HepG2 (cell line): Measurements from ENCODE around the gene MUC6. TPM values are rescaled to one million over a fixed set of nuclear protein-coding genes. Genes with fewer than 3 reads are reported as not detected.

Experiments used
- ATAC-seq: fragments of 200-7000 bp; cut with Tn5 transposase; 3 replicates; pipeline ENCODE4 v1.9.1; 2020; ENCODE audit warnings: mild to moderate bottlenecking, moderate library complexity
- BruUV-seq: library from RNA; stranded (reverse); fragments of 400-500 nt; replicated peaks from 2 replicates; lab custom pipeline; 2021; lab: Mats Ljungman, UMichigan
- CTCF ChIA-PET: fragments of 300-600 bp; formaldehyde crosslinking; extraction: SDS; loops from one replicate; lab custom pipeline; 2021; ENCODE audit warnings: low total read pairs, inconsistent platforms, low intra/inter-chr PET ratio; lab: Yijun Ruan, JAX
- POLR2A ChIA-PET: fragments of 350-600 bp; sonication (Branson Sonifier 250); formaldehyde crosslinking; loops from one replicate; lab custom pipeline; 2020; ENCODE audit warnings: antibody characterized with exemption, inconsistent platforms; lab: Yijun Ruan, JAX
- DNase-seq: peaks from one replicate; pipeline ENCODE4 v3.0.0-alpha.2; 2015; ENCODE audit warnings: low spot score
- FAIRE-seq: peaks from 3 replicates; lab custom pipeline; 2011; peaks lifted over from hg19 to GRCh38; lab: Jason Lieb, UNC
- H2AFZ ChIP-seq: one replicate; pipeline ENCODE4 v1.6.1; 2011; ENCODE audit warnings: low read length, inconsistent platforms
- H3K27ac ChIP-seq: fragments of 300-600 bp; 3 replicates; pipeline ENCODE4 v1.8.0; 2011; ENCODE audit warnings: mixed run types, mild to moderate bottlenecking, mixed read lengths, low read length, inconsistent platforms; ENCODE audit not compliant: insufficient read depth; ENCODE audit errors: extremely low read length
- H3K27me3 ChIP-seq, 2 experiments: fragments of 200-600 bp in 1 of 2; 2 replicates in 1 of 2; 3 replicates in 1 of 2; pipeline versions ENCODE4 v1.6.0 to v1.8.0; 2011; ENCODE audit warnings: low read length in 2 of 2, mild to moderate bottlenecking in 2 of 2, moderate library complexity in 2 of 2, inconsistent platforms in 1 of 2; ENCODE audit not compliant: insufficient read depth in 2 of 2, control insufficient read depth in 1 of 2
- H3K36me3 ChIP-seq, 2 experiments: fragments of 200-600 bp in 1 of 2; replicated peaks in 1 of 2; 2 replicates in 1 of 2; 3 replicates in 1 of 2; pipeline versions ENCODE4 v1.5.1 to v1.8.0; 2011; ENCODE audit warnings: low read length in 2 of 2, inconsistent platforms in 1 of 2; ENCODE audit not compliant: insufficient read depth in 2 of 2, control insufficient read depth in 1 of 2
- H3K4me1 ChIP-seq: 2 replicates; pipeline ENCODE4 v1.5.1; 2012; ENCODE audit warnings: low read length, inconsistent platforms; ENCODE audit not compliant: insufficient read depth
- H3K4me2 ChIP-seq: 2 replicates; pipeline ENCODE4 v1.6.0; 2011; ENCODE audit warnings: low read depth, low read length, inconsistent platforms
- H3K4me3 ChIP-seq, 3 experiments: fragments of 200-600 bp in 1 of 3; sonication (generic), shearing (Covaris generic) in 1 of 3; replicated peaks in 1 of 3; 2 replicates each; pipeline ENCODE4 v1.5.1; 2011 to 2016; ENCODE audit warnings: low read length in 3 of 3, inconsistent platforms in 2 of 3, low read depth in 2 of 3, mild to moderate bottlenecking in 2 of 3, control low read depth in 1 of 3, mixed read lengths in 1 of 3; ENCODE audit not compliant: insufficient read depth in 1 of 3
- H3K79me2 ChIP-seq: one replicate; pipeline ENCODE4 v1.6.1; 2011; ENCODE audit warnings: low read length, inconsistent platforms; ENCODE audit not compliant: insufficient read depth
- H3K9ac ChIP-seq: 2 replicates; pipeline ENCODE4 v1.6.0; 2011; ENCODE audit warnings: mild to moderate bottlenecking, low read depth, low read length, inconsistent platforms; ENCODE audit not compliant: insufficient read depth
- H3K9me3 ChIP-seq: 2 replicates; pipeline ENCODE4 v1.5.1; 2012; ENCODE audit warnings: mild to moderate bottlenecking, low read length
- H4K20me1 ChIP-seq: 2 replicates; pipeline ENCODE4 v1.6.0; 2011; ENCODE audit warnings: inconsistent platforms, mild to moderate bottlenecking, low read length, moderate library complexity; ENCODE audit not compliant: insufficient read depth
- ESRRA ChIP-seq: sonication (generic); formaldehyde crosslinking; IDR thresholded peaks from 2 replicates; pipeline ENCODE4 v1.5.1; 2020; ENCODE audit warnings: mild to moderate bottlenecking, low read depth, missing genetic modification reagents
- GZF1 ChIP-seq: sonication (generic); formaldehyde crosslinking; IDR thresholded peaks from 2 replicates; pipeline ENCODE4 v1.5.1; 2020; ENCODE audit warnings: mild to moderate bottlenecking, missing genetic modification reagents
- IRF2 ChIP-seq: IDR thresholded peaks from 2 replicates; pipeline ENCODE4 v1.6.1; 2018; ENCODE audit warnings: missing genetic modification reagents, missing compliant biosample characterization
- MEIS1 ChIP-seq: sonication (generic); formaldehyde crosslinking; IDR thresholded peaks from 2 replicates; pipeline ENCODE4 v1.9.0; 2021; ENCODE audit warnings: mild to moderate bottlenecking, missing genetic modification reagents, moderate library complexity, borderline replicate concordance
- NFE2L1 ChIP-seq: sonication (generic); formaldehyde crosslinking; IDR thresholded peaks from 2 replicates; pipeline ENCODE4 v1.4.0; 2020; ENCODE audit warnings: missing genetic modification reagents, mild to moderate bottlenecking, borderline replicate concordance
- PCBP2 ChIP-seq: fragments of 200-400 bp; formaldehyde crosslinking; optimal IDR thresholded peaks from 2 replicates; pipeline ENCODE3; 2018; ENCODE audit warnings: low read length, low read depth; ENCODE audit not compliant: poor library complexity, severe bottlenecking
- ZBTB1 ChIP-seq: sonication (generic); formaldehyde crosslinking; IDR thresholded peaks from 2 replicates; pipeline ENCODE4 v1.4.0; 2020; ENCODE audit warnings: missing genetic modification reagents, borderline replicate concordance
- ZBTB34 ChIP-seq: sonication (generic); formaldehyde crosslinking; IDR thresholded peaks from 2 replicates; pipeline ENCODE4 v1.8.0; 2022; ENCODE audit warnings: mild to moderate bottlenecking, missing genetic modification reagents
- ZNF12 ChIP-seq: sonication (generic); formaldehyde crosslinking; IDR thresholded peaks from 2 replicates; pipeline ENCODE4 v1.5.0; 2020; ENCODE audit warnings: missing genetic modification reagents
- ZNF281 ChIP-seq: sonication (generic); formaldehyde crosslinking; IDR thresholded peaks from 2 replicates; pipeline ENCODE4 v1.4.0; 2020; ENCODE audit warnings: missing genetic modification reagents, borderline replicate concordance
- ZNF496 ChIP-seq: sonication (generic); formaldehyde crosslinking; IDR thresholded peaks from 2 replicates; pipeline ENCODE4 v1.8.1; 2023; ENCODE audit warnings: mild to moderate bottlenecking, moderate library complexity, missing genetic modification reagents; ENCODE audit not compliant: insufficient replicate concordance
- ZNF558 ChIP-seq: sonication (generic); formaldehyde crosslinking; IDR thresholded peaks from 2 replicates; pipeline ENCODE4 v1.9.0; 2022; ENCODE audit warnings: mild to moderate bottlenecking, missing genetic modification reagents, borderline replicate concordance
- WGBS: methylation state at CpG from one replicate; pipeline ENCODE4 v1.1.6; 2017; ENCODE audit warnings: low lambda C conversion rate; 5-methylcytosine and 5-hydroxymethylcytosine counted together
- in situ Hi-C: cut with HindIII; loops from 2 replicates; pipeline ENCODE4 v1.10.0; 2017; ENCODE audit warnings: low pct_unique_long_range_greater_than_20kb; ENCODE audit not compliant: extremely low pct_ligation_motif_present
- intact Hi-C: fragments of 100-400 bp; cut with micrococcal nuclease; formaldehyde crosslinking; loops from one replicate; pipeline ENCODE4 v1.10.0; 2022; ENCODE audit not compliant: unreplicated experiment
- polyA plus RNA-seq, 8 experiments: library from polyadenylated mRNA; depleted of rRNA in 3 of 8; stranded (reverse) in 7 of 8; unstranded in 1 of 8; fragments of >200 nt; fragmentation: Illumina TruSeq in 4 of 8; extraction: Trizol in 4 of 8; gene quantifications; 2 replicates each; pipeline versions ENCODE4 v1.2.1 to v1.2.3, GENCODE V29; 2011 to 2016; ENCODE audit warnings: low read depth in 4 of 8, missing spikeins in 1 of 8, mixed read lengths in 1 of 8; ENCODE audit not compliant: insufficient read depth in 1 of 8
- total RNA-seq, 5 experiments: library from RNA; depleted of rRNA; stranded (reverse); fragments of >200 nt; fragmentation: Illumina TruSeq; extraction: Trizol; gene quantifications; 2 replicates each; pipeline ENCODE4 v1.2.3, GENCODE V29; 2016; ENCODE audit warnings: low read depth in 1 of 5
- TF ChIP-seq, protein P1 (sequence below): sonication (generic); formaldehyde crosslinking; IDR thresholded peaks from 2 replicates; pipeline ENCODE4 v1.5.0; 2020; ENCODE audit warnings: missing genetic modification reagents

MUC6 gene
- total and polyA plus RNA-seq, 2 of the 13 experiments (the other 11 are each of a cell fraction or from before 2014, with no cell fraction given) = not detected

- TF ChIP-seq GZF1 (CRISPR knock-in tag) = no peak
- TF ChIP-seq ZNF496 (CRISPR knock-in tag) = no peak
- no peak for TF ChIP-seq ZBTB1 (CRISPR knock-in tag)
- no peak for TF ChIP-seq ZNF12 (CRISPR knock-in tag)
- TF ChIP-seq ZNF558 (CRISPR knock-in tag) = no peak
- TF ChIP-seq ZNF281 = no peak
- TF ChIP-seq MEIS1 (CRISPR knock-in tag) = no peak
- no peak for TF ChIP-seq ZBTB34 (CRISPR knock-in tag)
- TF ChIP-seq, protein P1, sequence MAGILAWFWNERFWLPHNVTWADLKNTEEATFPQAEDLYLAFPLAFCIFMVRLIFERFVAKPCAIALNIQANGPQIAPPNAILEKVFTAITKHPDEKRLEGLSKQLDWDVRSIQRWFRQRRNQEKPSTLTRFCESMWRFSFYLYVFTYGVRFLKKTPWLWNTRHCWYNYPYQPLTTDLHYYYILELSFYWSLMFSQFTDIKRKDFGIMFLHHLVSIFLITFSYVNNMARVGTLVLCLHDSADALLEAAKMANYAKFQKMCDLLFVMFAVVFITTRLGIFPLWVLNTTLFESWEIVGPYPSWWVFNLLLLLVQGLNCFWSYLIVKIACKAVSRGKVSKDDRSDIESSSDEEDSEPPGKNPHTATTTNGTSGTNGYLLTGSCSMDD (CRISPR knock-in tag) = no peak
- no peak for TF ChIP-seq NFE2L1 (CRISPR knock-in tag)
- TF ChIP-seq ESRRA (CRISPR knock-in tag) = no peak
- no peak for TF ChIP-seq PCBP2
- TF ChIP-seq IRF2 (CRISPR knock-in tag) = no peak
- WGBS = no CpG with 5 or more reads among the region's 33 CpGs
Observed at GRCh38 chr11:1081601-1082311, 45.2 kb upstream of the MUC6 start.

More at GRCh38 chr11:1081601-1082311, 45.2 kb upstream of the MUC6 start:
- ChIA-PET CTCF (no interaction called here), POLR2A (no interaction called here)
- Histone ChIP-seq H3K4me1 (no peaks in the 10 kb centered on the region), H3K9ac (no peak overlapping the region), H3K27me3 (peaks cover 16 to 51% of the 10 kb centered on the region in 2 experiments; a peak in 4 of 5 replicates), H3K4me3 (no peak overlapping the region), H3K27ac (no peak overlapping the region), H3K36me3 (no peaks in the 10 kb centered on the region), H3K79me2 (no peaks in the 10 kb centered on the region), H2AFZ (no peak overlapping the region), H4K20me1 (no peaks in the 10 kb centered on the region), H3K9me3 (no peaks in the 10 kb centered on the region), H3K4me2 (no peak overlapping the region)
- DNase-seq = no peak
- no peak for ATAC-seq
- BruUV-seq = no TSS peak
- in situ Hi-C loops = no loop called here
- no peak for FAIRE-seq
- intact Hi-C loops = no loop called here
